T-helper 2 cell treated with Interferon-gamma antibody and Interleukin-4, amounts not matched to agents 5 μg/mL and 100 μg/mL, for 36 hours (primary cell): ENCODE results near the gene ZNF627.
A peak's percentile ranks its signal among the peaks of the same experiment; 100 is the strongest.

Experiments used
- DNase-seq: peaks from one replicate; pipeline ENCODE4 v3.0.0; 2021; ENCODE audit warnings: low spot score
- H3K27ac Mint-ChIP-seq: one replicate; pipeline ENCODE4 v1.8.0; 2021; ENCODE audit warnings: mild to moderate bottlenecking, mixed read lengths
- H3K27me3 Mint-ChIP-seq: one replicate; pipeline ENCODE4 v1.8.0; 2021; ENCODE audit warnings: low read depth, mixed read lengths
- H3K36me3 Mint-ChIP-seq: one replicate; pipeline ENCODE4 v1.8.0; 2021; ENCODE audit warnings: low read depth, mixed read lengths
- H3K4me1 Mint-ChIP-seq: one replicate; pipeline ENCODE4 v1.8.0; 2021; ENCODE audit warnings: low read depth, mixed read lengths
- H3K4me3 Mint-ChIP-seq: one replicate; pipeline ENCODE4 v1.8.0; 2022; ENCODE audit warnings: mild to moderate bottlenecking, moderate library complexity, mixed read lengths
- H3K9me3 Mint-ChIP-seq: one replicate; pipeline ENCODE4 v1.8.0; 2021; ENCODE audit warnings: mixed read lengths

The ZNF627 gene

GRCh38 chr19:11597202-11598102, at the start of gene ZNF627:
Gene ZNF627 (plus strand): TSS chr19:11597483. CDS start chr19:11597628, 145 bp downstream.
- H3K36me3 Mint-ChIP-seq = peaks cover 23% of the 10 kb centered on the region
- no peaks in the 10 kb centered on the region for H3K27me3 Mint-ChIP-seq
- peak within 1 kb of the TSS; percentile 85 for H3K4me3 Mint-ChIP-seq
- H3K27ac Mint-ChIP-seq = peak within 1 kb of the TSS; percentile 86
- H3K4me1 Mint-ChIP-seq = peaks cover 12% of the 10 kb centered on the region
- peaks cover 7% of the 10 kb centered on the region for H3K9me3 Mint-ChIP-seq
- DNase-seq = peak; percentile 99

GRCh38 chr19:11547929-11548700, 49.2 kb upstream of the ZNF627 start:
- no peaks in the 10 kb centered on the region for H3K4me1 Mint-ChIP-seq

GRCh38 chr19:11549386-11549953, 47.8 kb upstream of the ZNF627 start:
- Mint-ChIP-seq H3K4me1 (peaks cover 5% of the 10 kb centered on the region), H3K4me3 (no peak overlapping the region), H3K27me3 (no peaks in the 10 kb centered on the region), H3K36me3 (peaks cover 6% of the 10 kb centered on the region), H3K9me3 (no peaks in the 10 kb centered on the region), H3K27ac (no peak overlapping the region)
- no peak for DNase-seq

More at GRCh38 chr19:11547929-11548700, 49.2 kb upstream of the ZNF627 start:
- Mint-ChIP-seq H3K27ac (no peak overlapping the region), H3K9me3 (no peaks in the 10 kb centered on the region), H3K4me3 (no peak overlapping the region), H3K36me3 (no peaks in the 10 kb centered on the region), H3K27me3 (no peaks in the 10 kb centered on the region)
- DNase-seq = no peak

- DNase-seq = no peak
- Mint-ChIP-seq H3K27me3 (no peaks in the 10 kb centered on the region), H3K36me3 (peaks cover 7% of the 10 kb centered on the region), H3K4me3 (no peak overlapping the region), H3K9me3 (no peaks in the 10 kb centered on the region), H3K27ac (no peak overlapping the region), H3K4me1 (peaks cover 5% of the 10 kb centered on the region)
Observed at GRCh38 chr19:11550265-11550664, 47.0 kb upstream of the ZNF627 start.

GRCh38 chr19:11551603-11552235, 45.6 kb upstream of the ZNF627 start:
- DNase-seq = no peak
- H3K4me1 Mint-ChIP-seq = peaks cover 9% of the 10 kb centered on the region
- H3K27me3 Mint-ChIP-seq = no peaks in the 10 kb centered on the region
- no peak overlapping the region for H3K27ac Mint-ChIP-seq
- H3K36me3 Mint-ChIP-seq = peaks cover 12% of the 10 kb centered on the region
- no peak overlapping the region for H3K4me3 Mint-ChIP-seq
- no peaks in the 10 kb centered on the region for H3K9me3 Mint-ChIP-seq

- DNase-seq = no peak
- H3K36me3 Mint-ChIP-seq = peaks cover 15% of the 10 kb centered on the region
- peaks cover 14% of the 10 kb centered on the region for H3K4me1 Mint-ChIP-seq
- H3K4me3 Mint-ChIP-seq = no peak overlapping the region
- H3K27ac Mint-ChIP-seq = no peak overlapping the region
- no peaks in the 10 kb centered on the region for H3K9me3 Mint-ChIP-seq
- no peaks in the 10 kb centered on the region for H3K27me3 Mint-ChIP-seq
Observed at GRCh38 chr19:11552666-11553372, 44.5 kb upstream of the ZNF627 start.

- no peak for DNase-seq
- Mint-ChIP-seq H3K4me1 (peaks cover 19% of the 10 kb centered on the region), H3K36me3 (peaks cover 16% of the 10 kb centered on the region), H3K27ac (peak overlapping the region; percentile 31), H3K9me3 (no peaks in the 10 kb centered on the region), H3K27me3 (no peaks in the 10 kb centered on the region), H3K4me3 (no peak overlapping the region)
Observed at GRCh38 chr19:11554160-11554559, 43.1 kb upstream of the ZNF627 start.

DNA sequence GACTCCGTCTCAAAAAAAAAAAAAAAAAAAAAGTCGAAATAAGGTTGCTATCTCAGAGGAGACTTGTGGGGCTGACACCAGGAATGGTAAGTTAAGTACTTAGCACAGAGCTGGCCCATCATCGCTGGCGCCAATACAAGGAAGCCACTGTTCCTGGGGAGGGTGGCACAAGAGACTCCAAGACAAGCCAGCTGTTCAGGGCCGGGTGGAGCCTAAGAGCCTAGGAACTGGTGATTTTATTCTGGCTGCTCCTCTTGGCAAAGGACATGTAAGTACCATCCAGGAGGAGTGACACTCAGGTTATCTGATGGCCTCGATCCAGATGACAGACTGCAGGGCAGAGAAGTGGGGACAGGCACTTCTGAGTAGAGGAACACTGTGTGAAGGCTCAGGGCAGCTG, 42.0 kb upstream of the ZNF627 start:
- no peak for DNase-seq
- no peak overlapping the region for H3K27ac Mint-ChIP-seq
- H3K4me3 Mint-ChIP-seq = no peak overlapping the region

DNA sequence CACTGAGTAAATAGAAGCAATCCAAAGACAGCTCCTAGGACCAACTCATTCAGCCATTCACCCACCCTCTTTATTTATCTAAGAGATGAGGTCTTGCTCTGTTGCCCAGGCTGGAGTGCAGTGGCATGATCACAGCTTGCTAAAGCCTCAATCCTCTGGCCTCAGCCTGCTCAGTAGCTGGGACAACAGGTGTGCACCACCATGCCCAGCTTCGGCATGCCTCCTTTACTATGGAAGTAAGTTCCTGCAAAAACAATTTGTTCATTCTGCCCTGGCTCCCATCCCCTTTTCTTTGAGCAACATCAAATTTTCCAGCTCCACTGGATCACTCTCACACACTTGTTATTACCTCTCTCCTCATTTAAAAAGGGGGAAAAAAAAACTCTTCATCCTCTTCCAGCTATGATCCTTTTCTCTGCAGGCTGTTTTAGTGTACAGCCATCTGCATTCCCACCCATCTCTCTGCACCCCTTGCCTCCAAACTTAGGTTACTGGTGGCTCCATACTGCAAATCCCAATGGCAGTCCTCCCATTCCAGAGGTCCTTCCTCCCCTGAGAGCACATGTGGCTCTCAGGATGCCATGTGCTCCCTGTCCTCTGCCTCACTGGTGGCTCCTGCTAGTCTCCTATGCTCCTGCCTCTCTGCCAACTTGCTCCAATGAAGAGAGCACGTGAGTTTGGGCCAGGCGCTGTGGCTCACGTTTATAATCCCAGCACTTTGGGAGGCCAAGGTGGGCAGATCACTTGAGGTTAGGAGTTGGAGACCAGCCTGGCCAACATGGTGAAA, 40.5 kb upstream of the ZNF627 start:
- H3K4me3 Mint-ChIP-seq = peak overlapping the region; percentile 52
- H3K27ac Mint-ChIP-seq = no peak overlapping the region
- no peaks in the 10 kb centered on the region for H3K9me3 Mint-ChIP-seq
- peaks cover 32% of the 10 kb centered on the region for H3K4me1 Mint-ChIP-seq
- no peaks in the 10 kb centered on the region for H3K27me3 Mint-ChIP-seq
- no peak for DNase-seq
- H3K36me3 Mint-ChIP-seq = peaks cover 17% of the 10 kb centered on the region

More for the DNA sequence above, 42.0 kb upstream of the ZNF627 start:
- Mint-ChIP-seq H3K36me3 (peaks cover 17% of the 10 kb centered on the region), H3K9me3 (no peaks in the 10 kb centered on the region), H3K27me3 (no peaks in the 10 kb centered on the region), H3K4me1 (peaks cover 24% of the 10 kb centered on the region)

DNA sequence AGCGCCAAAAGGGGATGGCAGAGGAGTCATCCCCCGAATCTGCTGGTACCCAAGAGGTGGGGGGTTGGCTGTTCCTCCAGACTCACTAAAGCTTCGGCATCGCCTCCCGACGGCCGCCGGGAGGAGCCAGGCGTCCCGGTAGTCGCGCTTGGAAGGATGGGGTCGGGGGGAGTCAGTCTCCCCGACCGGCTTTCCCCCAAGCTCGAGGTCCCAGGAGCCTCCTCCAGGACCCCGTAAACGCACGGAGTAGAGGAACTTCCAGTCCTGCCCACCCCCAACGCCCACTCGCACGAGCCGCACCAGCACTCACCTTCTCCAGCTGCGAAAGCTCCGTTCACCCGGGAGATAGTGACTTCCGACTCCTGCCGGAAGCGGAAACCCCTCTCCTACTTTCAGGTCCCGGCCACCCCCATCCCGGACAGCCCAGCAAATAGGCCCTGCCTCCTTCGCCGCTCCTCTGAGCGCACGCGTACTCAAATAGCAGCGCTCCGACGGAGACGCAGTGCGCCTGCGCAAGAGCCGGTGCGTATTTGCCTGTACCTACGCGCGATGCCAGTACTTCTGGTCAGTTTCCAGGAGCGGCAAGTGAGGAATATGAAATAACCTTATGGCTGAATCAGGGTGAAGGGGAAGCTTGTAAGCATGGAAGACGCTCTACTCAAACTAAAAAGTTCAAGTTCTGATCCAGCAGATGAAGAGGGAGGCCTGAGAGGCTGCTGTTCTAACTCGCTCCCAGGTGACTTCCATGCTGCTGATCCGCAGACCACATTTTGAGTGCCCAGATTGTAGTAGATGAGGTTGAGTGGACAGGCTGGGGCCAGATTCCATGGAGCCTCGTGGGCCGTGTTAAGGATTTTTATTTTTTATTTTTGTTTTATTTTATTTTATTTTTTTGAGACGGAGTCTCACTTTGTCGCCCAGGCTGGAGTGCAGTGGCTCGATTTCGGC, 38.1 kb upstream of the ZNF627 start, which contains the start of gene ELOF1:
ELOF1 (minus strand) TSS at position 350 of the 948 bp plus-strand sequence. CDS start 4,883 bp downstream, outside the sequence.
- Mint-ChIP-seq H3K9me3 (no peaks in the 10 kb centered on the region), H3K27me3 (no peaks in the 10 kb centered on the region), H3K36me3 (peaks cover 14% of the 10 kb centered on the region), H3K4me1 (peaks cover 36% of the 10 kb centered on the region), H3K27ac (peak within 1 kb of the TSS; percentile 91), H3K4me3 (peak within 1 kb of the TSS; percentile 89)
- peak; percentile 98 for DNase-seq

DNA sequence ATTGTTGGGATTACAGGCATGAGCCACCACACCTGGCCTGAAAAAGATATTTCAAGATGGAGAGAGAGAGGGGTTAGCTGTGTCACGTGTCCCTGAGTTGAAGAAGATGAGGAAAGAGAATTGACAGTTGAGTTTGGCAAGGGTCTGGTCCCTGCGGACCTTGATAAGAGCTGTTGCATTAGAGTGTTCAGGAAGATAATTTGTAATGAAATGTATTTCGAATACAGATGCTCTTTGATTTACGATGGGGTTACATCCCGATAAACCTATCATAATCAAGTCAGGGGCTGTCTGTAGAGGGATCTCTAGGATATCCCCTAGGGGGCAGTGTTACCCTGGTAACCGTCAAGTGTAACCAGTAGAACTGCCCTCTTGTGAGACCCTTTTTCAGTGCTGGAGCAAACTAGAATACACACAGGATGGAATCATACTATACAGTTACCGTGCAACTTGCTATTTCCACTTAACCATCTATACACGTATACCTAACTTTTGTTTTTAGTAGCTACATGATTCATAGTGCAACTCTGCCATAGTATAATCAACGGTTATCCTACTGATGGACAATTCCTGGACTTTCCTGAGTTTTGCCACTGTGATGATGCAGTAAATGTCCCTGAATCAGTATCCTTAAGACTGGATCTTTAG, 36.8 kb upstream of the ZNF627 start:
- Mint-ChIP-seq H3K9me3 (no peaks in the 10 kb centered on the region), H3K4me3 (peak overlapping the region; percentile 89), H3K27ac (peak overlapping the region; percentile 84), H3K4me1 (peaks cover 38% of the 10 kb centered on the region), H3K36me3 (peaks cover 8% of the 10 kb centered on the region), H3K27me3 (no peaks in the 10 kb centered on the region)
- DNase-seq = peak; percentile 71
